Body of pancreas (tissue), 4 donors: ENCODE data around the gene GLIS2.

Experiments
- POLR2A ChIP-seq, 3 donors: fragments of 450-650 bp; IDR thresholded peaks; one replicate each; pipeline ENCODE4 v1.6.1; 2016; ENCODE audit warnings: antibody characterized with exemption in 3 of 3, mild to moderate bottlenecking in 2 of 3
- TF ChIP-seq, protein P1 (sequence below), 7 experiments: fragments of 450-650 bp in 4 of 7; fragments of 200-600 bp in 3 of 7; sonication (generic) in 3 of 7; IDR thresholded peaks; one replicate each; pipeline ENCODE4 v1.5.1; 2016 to 2019; ENCODE audit warnings: antibody characterized with exemption in 7 of 7

DNA sequence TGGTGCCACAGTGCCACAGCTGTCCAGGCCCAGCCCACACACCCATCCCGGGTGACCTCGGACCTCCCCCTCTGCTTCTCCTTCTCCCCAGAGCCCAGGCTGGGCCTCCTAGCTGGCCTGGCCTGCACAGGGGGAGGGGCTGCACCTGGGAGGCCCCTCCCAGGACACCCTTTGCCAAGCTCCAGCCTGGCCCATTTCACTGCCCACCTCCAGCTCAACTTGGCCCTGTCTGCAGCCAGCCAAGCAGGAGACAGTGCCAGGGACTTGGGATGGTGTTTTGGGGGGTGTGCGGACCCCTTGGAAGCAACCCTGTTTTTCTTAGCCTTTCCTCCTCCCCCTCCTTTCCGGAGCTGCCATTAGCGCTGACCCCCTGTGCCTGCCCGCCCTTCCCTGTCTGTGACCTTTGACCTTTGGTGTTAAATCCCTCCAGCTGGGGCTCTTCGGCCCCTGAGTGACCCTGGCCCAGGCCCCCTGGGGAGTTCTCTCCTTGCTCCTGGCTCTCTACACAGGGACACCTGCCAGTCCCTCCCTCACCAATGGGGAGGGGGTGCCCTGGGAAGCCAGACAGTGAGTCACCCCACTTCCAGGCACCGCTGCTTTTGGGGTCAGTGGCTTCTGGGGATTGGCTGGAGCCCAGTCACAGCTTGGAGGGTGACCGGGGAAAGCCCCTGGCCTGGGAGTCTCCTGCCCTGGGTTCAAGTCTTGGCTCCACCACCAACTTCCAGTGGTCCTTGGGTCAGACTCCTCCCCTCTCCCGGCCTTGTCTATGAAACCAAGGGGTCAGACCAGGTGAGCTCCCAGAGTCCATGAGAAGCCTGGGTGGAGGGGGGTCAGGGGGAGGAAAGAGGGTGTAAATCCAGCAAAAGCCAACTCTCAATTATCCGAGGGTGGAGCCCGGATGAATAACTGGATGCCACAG lies 1.9 kb downstream of the GLIS2 start:
- TF ChIP-seq, protein P1, sequence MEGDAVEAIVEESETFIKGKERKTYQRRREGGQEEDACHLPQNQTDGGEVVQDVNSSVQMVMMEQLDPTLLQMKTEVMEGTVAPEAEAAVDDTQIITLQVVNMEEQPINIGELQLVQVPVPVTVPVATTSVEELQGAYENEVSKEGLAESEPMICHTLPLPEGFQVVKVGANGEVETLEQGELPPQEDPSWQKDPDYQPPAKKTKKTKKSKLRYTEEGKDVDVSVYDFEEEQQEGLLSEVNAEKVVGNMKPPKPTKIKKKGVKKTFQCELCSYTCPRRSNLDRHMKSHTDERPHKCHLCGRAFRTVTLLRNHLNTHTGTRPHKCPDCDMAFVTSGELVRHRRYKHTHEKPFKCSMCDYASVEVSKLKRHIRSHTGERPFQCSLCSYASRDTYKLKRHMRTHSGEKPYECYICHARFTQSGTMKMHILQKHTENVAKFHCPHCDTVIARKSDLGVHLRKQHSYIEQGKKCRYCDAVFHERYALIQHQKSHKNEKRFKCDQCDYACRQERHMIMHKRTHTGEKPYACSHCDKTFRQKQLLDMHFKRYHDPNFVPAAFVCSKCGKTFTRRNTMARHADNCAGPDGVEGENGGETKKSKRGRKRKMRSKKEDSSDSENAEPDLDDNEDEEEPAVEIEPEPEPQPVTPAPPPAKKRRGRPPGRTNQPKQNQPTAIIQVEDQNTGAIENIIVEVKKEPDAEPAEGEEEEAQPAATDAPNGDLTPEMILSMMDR (IDR thresholded peaks at IDR 0.05), result no peak
- no peak for TF ChIP-seq POLR2A (IDR thresholded peaks at IDR 0.05)
